Spleen (tissue), 7 donors: ENCODE data around the gene FOXRED1.

Experiments
- CTCF ChIP-seq, 11 experiments: fragments of 200-600 bp in 7 of 11; fragments of 450-650 bp in 4 of 11; sonication (generic) in 4 of 11; IDR thresholded peaks in 8 of 11; conservative IDR thresholded peaks in 3 of 11; 1 replicate in 7 of 11; 2 replicates in 4 of 11; pipeline versions ENCODE4 v1.4.0 to v1.8.0; 2016 to 2021; ENCODE audit warnings: antibody characterized with exemption in 11 of 11, inconsistent platforms in 4 of 11, mild to moderate bottlenecking in 1 of 11
- POLR2A ChIP-seq, 3 donors: fragments of 450-650 bp; IDR thresholded peaks; one replicate each; pipeline ENCODE4 v1.5.1; 2017; ENCODE audit warnings: antibody characterized with exemption in 3 of 3, mild to moderate bottlenecking in 1 of 3
- POLR2AphosphoS5 ChIP-seq, 3 donors: sonication (generic); formaldehyde crosslinking; IDR thresholded peaks; one replicate each; pipeline ENCODE4 v1.5.1; 2017; ENCODE audit warnings: antibody characterized with exemption in 3 of 3
- donor health status: DM: no; HTN: no; CAD: no; lungs with moderate emphysema.
- donor health status: DM: no; HTN: no; CAD: no.
- donor health status: DM: no; HTN: no; CAD: no.

GRCh38 chr11:126310992-126311310 is 42.0 kb downstream of the FOXRED1 start:
- TF ChIP-seq CTCF (IDR thresholded peaks at IDR 0.05 in 8 of 11, conservative IDR thresholded peaks at IDR 0.05 in 3 of 11): no peak
- TF ChIP-seq POLR2A (IDR thresholded peaks at IDR 0.05): no peak
- TF ChIP-seq POLR2AphosphoS5 (IDR thresholded peaks at IDR 0.05): no peak
